Natural killer cell (primary cell): ENCODE measurements around the gene TCF4. TPM values are rescaled to one million over a fixed set of nuclear protein-coding genes. Genes with fewer than 3 reads are reported as not detected.

ENCODE experiments used
- ATAC-seq, 3 donors: fragments of 150-1000 bp in 2 of 3; fragments of 200-7000 bp in 1 of 3; cut with Tn5 transposase; 1 replicate in 1 of 3; 2 replicates in 2 of 3; pipeline ENCODE4 v1.10.0; 2021; ENCODE audit warnings: mild to moderate bottlenecking in 2 of 3, moderate library complexity in 2 of 3
- DNase-seq, 2 donors: peaks; one replicate each; pipeline versions ENCODE4 v3.0.0 to v3.0.0-alpha.2; 2013 to 2021; ENCODE audit warnings: mixed read lengths in 1 of 2
- H3K27ac ChIP-seq: one replicate; pipeline ENCODE4 v1.5.1; 2013; ENCODE audit warnings: mild to moderate bottlenecking, low read length
- H3K27me3 ChIP-seq: one replicate; pipeline ENCODE4 v1.6.1; 2013; ENCODE audit warnings: low read length; ENCODE audit not compliant: control insufficient read depth, insufficient read depth
- H3K36me3 ChIP-seq: one replicate; pipeline ENCODE4 v1.6.1; 2013; ENCODE audit warnings: low read length; ENCODE audit not compliant: control insufficient read depth, insufficient read depth
- H3K4me1 ChIP-seq: one replicate; pipeline ENCODE4 v1.6.1; 2013; ENCODE audit warnings: low read length; ENCODE audit not compliant: control insufficient read depth, insufficient read depth
- H3K4me3 ChIP-seq: one replicate; pipeline ENCODE4 v1.5.1; 2013; ENCODE audit warnings: low read length
- H3K9me3 ChIP-seq: one replicate; pipeline ENCODE4 v1.6.1; 2013; ENCODE audit warnings: low read length; ENCODE audit not compliant: control insufficient read depth, insufficient read depth
- H3K27ac Mint-ChIP-seq, 2 donors: one replicate each; pipeline ENCODE4 v1.8.0; 2022; ENCODE audit warnings: mild to moderate bottlenecking in 2 of 2, mixed read lengths in 2 of 2, moderate library complexity in 1 of 2
- H3K27me3 Mint-ChIP-seq, 2 donors: one replicate each; pipeline ENCODE4 v1.8.0; 2022; ENCODE audit warnings: low read depth in 2 of 2, mixed read lengths in 2 of 2
- H3K36me3 Mint-ChIP-seq: one replicate; pipeline ENCODE4 v1.8.0; 2022; ENCODE audit warnings: mixed read lengths
- H3K4me1 Mint-ChIP-seq, 2 donors: one replicate each; pipeline ENCODE4 v1.8.0; 2022; ENCODE audit warnings: mixed read lengths in 2 of 2
- H3K4me3 Mint-ChIP-seq: one replicate; pipeline ENCODE4 v1.8.0; 2022; ENCODE audit warnings: mild to moderate bottlenecking, moderate library complexity, mixed read lengths
- H3K9me3 Mint-ChIP-seq, 2 donors: one replicate each; pipeline ENCODE4 v1.8.0; 2022; ENCODE audit warnings: mixed read lengths in 2 of 2
- WGBS: methylation state at CpG from one replicate; pipeline ENCODE4 v1.1.7; 2013; ENCODE audit warnings: missing lambda C conversion rate; ENCODE audit not compliant: insufficient coverage; 5-methylcytosine and 5-hydroxymethylcytosine counted together
- intact Hi-C: fragments of 100-400 bp; cut with micrococcal nuclease; formaldehyde crosslinking; loops from one replicate; pipeline ENCODE4 v1.14.2; 2022
- total RNA-seq, 4 donors: library from RNA; stranded (reverse); fragments of 120-200 nt in 1 of 4; gene quantifications; one replicate each; pipeline versions ENCODE4 v1.2.3 to v1.2.4, GENCODE V29; 2013 to 2022
- TF ChIP-seq, protein P1 (sequence below): fragments of 200-600 bp; IDR thresholded peaks from one replicate; pipeline ENCODE4 v1.8.0; 2022; ENCODE audit warnings: antibody characterized with exemption

TCF4 gene
- total RNA-seq, 3 donors from 2014 or later (not counting 1 experiment from before 2014, with no cell fraction given): 8.3 to 16.5 (median 9.0) TPM

DNA sequence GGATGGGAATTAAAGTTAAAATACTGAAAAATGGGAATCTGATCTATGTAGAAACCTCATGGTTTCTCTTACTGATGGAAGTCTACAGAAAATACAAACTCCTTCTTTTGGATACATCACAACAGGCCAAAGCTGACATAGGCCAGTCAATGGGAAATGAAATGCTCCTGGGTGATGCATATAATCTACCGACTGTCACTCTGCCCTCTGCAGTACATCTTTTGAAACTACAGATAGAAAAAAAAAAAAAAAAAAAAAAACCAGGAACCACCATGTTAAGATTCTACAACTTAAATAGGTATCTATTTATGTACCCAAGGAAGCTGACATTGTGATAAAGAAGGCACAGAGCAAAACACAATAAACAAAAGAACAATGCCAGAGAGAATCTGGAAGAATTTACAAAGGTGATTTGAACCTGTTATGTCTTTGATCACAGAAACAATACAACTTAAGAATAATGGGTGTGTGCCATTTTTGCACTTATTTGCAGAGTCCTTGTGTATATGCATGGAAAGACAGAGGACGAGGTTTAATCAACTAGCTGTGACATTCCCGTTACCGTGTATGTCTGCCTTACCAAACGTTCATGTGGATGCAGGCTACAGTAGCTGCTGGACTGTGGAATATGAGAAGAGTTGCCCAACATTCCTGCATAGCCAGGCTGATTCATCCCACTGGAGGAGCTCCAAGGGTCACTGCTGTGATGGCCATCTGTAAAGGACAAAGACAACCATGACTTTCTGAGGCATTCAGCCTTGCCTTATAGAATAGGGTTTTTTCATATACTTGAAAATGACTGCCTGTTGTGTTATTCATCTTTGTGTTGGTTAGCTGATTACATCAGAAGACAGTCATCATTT, 312.7 kb downstream of the TCF4 start:
- TF ChIP-seq, protein P1, sequence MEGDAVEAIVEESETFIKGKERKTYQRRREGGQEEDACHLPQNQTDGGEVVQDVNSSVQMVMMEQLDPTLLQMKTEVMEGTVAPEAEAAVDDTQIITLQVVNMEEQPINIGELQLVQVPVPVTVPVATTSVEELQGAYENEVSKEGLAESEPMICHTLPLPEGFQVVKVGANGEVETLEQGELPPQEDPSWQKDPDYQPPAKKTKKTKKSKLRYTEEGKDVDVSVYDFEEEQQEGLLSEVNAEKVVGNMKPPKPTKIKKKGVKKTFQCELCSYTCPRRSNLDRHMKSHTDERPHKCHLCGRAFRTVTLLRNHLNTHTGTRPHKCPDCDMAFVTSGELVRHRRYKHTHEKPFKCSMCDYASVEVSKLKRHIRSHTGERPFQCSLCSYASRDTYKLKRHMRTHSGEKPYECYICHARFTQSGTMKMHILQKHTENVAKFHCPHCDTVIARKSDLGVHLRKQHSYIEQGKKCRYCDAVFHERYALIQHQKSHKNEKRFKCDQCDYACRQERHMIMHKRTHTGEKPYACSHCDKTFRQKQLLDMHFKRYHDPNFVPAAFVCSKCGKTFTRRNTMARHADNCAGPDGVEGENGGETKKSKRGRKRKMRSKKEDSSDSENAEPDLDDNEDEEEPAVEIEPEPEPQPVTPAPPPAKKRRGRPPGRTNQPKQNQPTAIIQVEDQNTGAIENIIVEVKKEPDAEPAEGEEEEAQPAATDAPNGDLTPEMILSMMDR: no peak
- ATAC-seq (no peak), DNase-seq (no peak)
- Histone ChIP-seq H3K27me3 (no peaks in the 10 kb centered on the region), H3K9me3 (no peaks in the 10 kb centered on the region), H3K27ac (no peak overlapping the region), H3K4me1 (no peaks in the 10 kb centered on the region), H3K36me3 (peaks cover 8% of the 10 kb centered on the region), H3K4me3 (no peak overlapping the region)
- 83% methylated on average over 5 of the region's 5 CpGs for WGBS
- Mint-ChIP-seq H3K27me3 (no peaks in the 10 kb centered on the region), H3K27ac (no peak overlapping the region), H3K36me3 (no peaks in the 10 kb centered on the region), H3K4me1 (no peaks in the 10 kb centered on the region), H3K4me3 (no peak overlapping the region), H3K9me3 (no peaks in the 10 kb centered on the region)
- intact Hi-C loops: no loop called here

DNA sequence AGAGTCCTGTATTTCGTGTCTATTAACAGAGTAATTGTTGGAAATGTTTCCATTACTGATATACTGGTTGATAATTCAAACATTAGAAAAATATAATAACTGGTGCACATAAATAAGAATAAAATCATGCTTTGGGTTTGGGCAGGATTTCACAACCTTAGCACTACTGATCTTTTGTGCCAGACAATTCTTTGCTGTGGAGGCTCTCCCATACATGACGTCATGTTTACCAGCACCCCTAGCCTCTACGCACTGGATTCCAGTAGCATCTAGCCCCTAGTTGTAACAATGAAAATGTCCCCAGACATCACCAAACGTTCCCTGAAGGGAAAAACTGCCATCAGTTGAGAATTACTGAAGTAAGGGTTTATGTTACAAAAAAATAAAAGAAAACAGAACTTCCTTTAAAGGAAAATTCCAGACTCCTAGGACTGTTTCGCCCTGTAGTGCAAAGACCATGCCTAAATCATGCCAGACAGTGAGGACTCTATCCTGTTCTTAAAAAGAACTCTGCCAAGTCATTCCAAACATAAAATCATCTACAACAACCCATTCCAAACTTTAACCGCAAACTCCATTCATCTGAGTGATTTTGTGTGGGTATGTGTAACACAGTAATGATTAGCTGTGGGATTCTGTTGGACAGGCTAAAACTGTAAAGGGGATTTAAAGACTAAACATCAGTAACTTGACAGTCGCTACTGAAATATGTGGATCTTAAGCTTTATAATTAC, 315.3 kb downstream of the TCF4 start:
- peaks cover 0 to 9% of the 10 kb centered on the region in 2 donors for H3K4me1 Mint-ChIP-seq
- ATAC-seq (no peak), DNase-seq (no peak)
- H3K27me3 Mint-ChIP-seq: no peaks in the 10 kb centered on the region
- no peak overlapping the region for H3K27ac Mint-ChIP-seq
- H3K4me3 Mint-ChIP-seq: no peak overlapping the region
- H3K36me3 Mint-ChIP-seq: no peaks in the 10 kb centered on the region
- Histone ChIP-seq H3K9me3 (no peaks in the 10 kb centered on the region), H3K27me3 (no peaks in the 10 kb centered on the region), H3K4me3 (no peak overlapping the region), H3K36me3 (peaks cover 8% of the 10 kb centered on the region), H3K4me1 (peaks cover 7% of the 10 kb centered on the region), H3K27ac (no peak overlapping the region)
- 80% methylated on average over 4 of the region's 7 CpGs for WGBS
- intact Hi-C loops: no loop called here
- no peaks in the 10 kb centered on the region for H3K9me3 Mint-ChIP-seq
- TF ChIP-seq, protein P1: no peak

GRCh38 chr18:55269622-55270021, 318.4 kb downstream of the TCF4 start:
- no peak for ATAC-seq
- intact Hi-C loops: no loop called here
- WGBS: 82% methylated on average over 5 of the region's 5 CpGs
- Histone ChIP-seq H3K4me3 (no peak overlapping the region), H3K27ac (no peak overlapping the region), H3K9me3 (no peaks in the 10 kb centered on the region), H3K27me3 (no peaks in the 10 kb centered on the region), H3K4me1 (peaks cover 7% of the 10 kb centered on the region), H3K36me3 (peaks cover 7% of the 10 kb centered on the region)
- no peak for DNase-seq
- Mint-ChIP-seq H3K4me1 (peaks cover 12 to 17% of the 10 kb centered on the region in 2 donors), H3K27me3 (no peaks in the 10 kb centered on the region), H3K36me3 (no peaks in the 10 kb centered on the region), H3K27ac (no peak overlapping the region), H3K4me3 (no peak overlapping the region), H3K9me3 (no peaks in the 10 kb centered on the region)
- TF ChIP-seq, protein P1: no peak
